Suprapubic skin (tissue), 4 donors: Measurements from ENCODE around the gene R3HDM4.

Experiments used
- CTCF ChIP-seq, 2 donors: fragments of 200-600 bp in 1 of 2; fragments of 450-650 bp in 1 of 2; sonication (generic) in 1 of 2; IDR thresholded peaks; one replicate each; pipeline ENCODE4 v1.5.1; 2016 to 2019; ENCODE audit warnings: antibody characterized with exemption in 2 of 2, mild to moderate bottlenecking in 1 of 2, moderate library complexity in 1 of 2
- POLR2A ChIP-seq, 2 donors: fragments of 450-650 bp; IDR thresholded peaks; one replicate each; pipeline ENCODE4 v1.6.1; 2017; ENCODE audit warnings: antibody characterized with exemption in 2 of 2, mild to moderate bottlenecking in 2 of 2, moderate library complexity in 2 of 2
- POLR2AphosphoS5 ChIP-seq, 3 donors: sonication (generic); formaldehyde crosslinking; IDR thresholded peaks; one replicate each; pipeline ENCODE4 v1.6.1; 2017; ENCODE audit warnings: antibody characterized with exemption in 3 of 3

GRCh38 chr19:926323-926588 is 13.2 kb upstream of the R3HDM4 start:
- no peak for TF ChIP-seq POLR2A (IDR thresholded peaks at IDR 0.05)
- TF ChIP-seq CTCF (IDR thresholded peaks at IDR 0.05): no peak
- no peak for TF ChIP-seq POLR2AphosphoS5 (IDR thresholded peaks at IDR 0.05)
